HepG2 (cell line): ENCODE data around the gene DNAJB2. TPM values are rescaled to one million over a fixed set of nuclear protein-coding genes. Genes with fewer than 3 reads are reported as not detected.
A peak's percentile ranks its signal among the peaks of the same experiment; 100 is the strongest.

Experiments
- ATAC-seq: fragments of 200-7000 bp; cut with Tn5 transposase; 3 replicates; pipeline ENCODE4 v1.9.1; 2020; ENCODE audit warnings: mild to moderate bottlenecking, moderate library complexity
- BruUV-seq: library from RNA; stranded (reverse); fragments of 400-500 nt; replicated peaks from 2 replicates; lab custom pipeline; 2021; lab: Mats Ljungman, UMichigan
- CTCF ChIA-PET: fragments of 300-600 bp; formaldehyde crosslinking; extraction: SDS; loops from one replicate; lab custom pipeline; 2021; ENCODE audit warnings: low total read pairs, inconsistent platforms, low intra/inter-chr PET ratio; lab: Yijun Ruan, JAX
- POLR2A ChIA-PET: fragments of 350-600 bp; sonication (Branson Sonifier 250); formaldehyde crosslinking; loops from one replicate; lab custom pipeline; 2020; ENCODE audit warnings: antibody characterized with exemption, inconsistent platforms; lab: Yijun Ruan, JAX
- DNase-seq: peaks from one replicate; pipeline ENCODE4 v3.0.0-alpha.2; 2015; ENCODE audit warnings: low spot score
- FAIRE-seq: peaks from 3 replicates; lab custom pipeline; 2011; peaks lifted over from hg19 to GRCh38; lab: Jason Lieb, UNC
- H2AFZ ChIP-seq: one replicate; pipeline ENCODE4 v1.6.1; 2011; ENCODE audit warnings: low read length, inconsistent platforms
- H3K27ac ChIP-seq: fragments of 300-600 bp; 3 replicates; pipeline ENCODE4 v1.8.0; 2011; ENCODE audit warnings: mixed run types, mild to moderate bottlenecking, mixed read lengths, low read length, inconsistent platforms; ENCODE audit not compliant: insufficient read depth; ENCODE audit errors: extremely low read length
- H3K27me3 ChIP-seq, 2 experiments: fragments of 200-600 bp in 1 of 2; 2 replicates in 1 of 2; 3 replicates in 1 of 2; pipeline versions ENCODE4 v1.6.0 to v1.8.0; 2011; ENCODE audit warnings: low read length in 2 of 2, mild to moderate bottlenecking in 2 of 2, moderate library complexity in 2 of 2, inconsistent platforms in 1 of 2; ENCODE audit not compliant: insufficient read depth in 2 of 2, control insufficient read depth in 1 of 2
- H3K36me3 ChIP-seq, 2 experiments: fragments of 200-600 bp in 1 of 2; replicated peaks in 1 of 2; 2 replicates in 1 of 2; 3 replicates in 1 of 2; pipeline versions ENCODE4 v1.5.1 to v1.8.0; 2011; ENCODE audit warnings: low read length in 2 of 2, inconsistent platforms in 1 of 2; ENCODE audit not compliant: insufficient read depth in 2 of 2, control insufficient read depth in 1 of 2
- H3K4me1 ChIP-seq: 2 replicates; pipeline ENCODE4 v1.5.1; 2012; ENCODE audit warnings: low read length, inconsistent platforms; ENCODE audit not compliant: insufficient read depth
- H3K4me2 ChIP-seq: 2 replicates; pipeline ENCODE4 v1.6.0; 2011; ENCODE audit warnings: low read depth, low read length, inconsistent platforms
- H3K4me3 ChIP-seq, 3 experiments: fragments of 200-600 bp in 1 of 3; sonication (generic), shearing (Covaris generic) in 1 of 3; replicated peaks in 1 of 3; 2 replicates each; pipeline ENCODE4 v1.5.1; 2011 to 2016; ENCODE audit warnings: low read length in 3 of 3, inconsistent platforms in 2 of 3, low read depth in 2 of 3, mild to moderate bottlenecking in 2 of 3, control low read depth in 1 of 3, mixed read lengths in 1 of 3; ENCODE audit not compliant: insufficient read depth in 1 of 3
- H3K79me2 ChIP-seq: one replicate; pipeline ENCODE4 v1.6.1; 2011; ENCODE audit warnings: low read length, inconsistent platforms; ENCODE audit not compliant: insufficient read depth
- H3K9ac ChIP-seq: 2 replicates; pipeline ENCODE4 v1.6.0; 2011; ENCODE audit warnings: mild to moderate bottlenecking, low read depth, low read length, inconsistent platforms; ENCODE audit not compliant: insufficient read depth
- H3K9me3 ChIP-seq: 2 replicates; pipeline ENCODE4 v1.5.1; 2012; ENCODE audit warnings: mild to moderate bottlenecking, low read length
- H4K20me1 ChIP-seq: 2 replicates; pipeline ENCODE4 v1.6.0; 2011; ENCODE audit warnings: inconsistent platforms, mild to moderate bottlenecking, low read length, moderate library complexity; ENCODE audit not compliant: insufficient read depth
- AGO2 ChIP-seq: fragments of 200-400 bp; formaldehyde crosslinking; optimal IDR thresholded peaks from 2 replicates; pipeline ENCODE3; 2017; ENCODE audit warnings: mild to moderate bottlenecking, low read depth, low read length, moderate library complexity
- CEBPG ChIP-seq: IDR thresholded peaks from 2 replicates; pipeline ENCODE4 v1.6.1; 2016
- CTCF ChIP-seq: sonication (generic); formaldehyde crosslinking; IDR thresholded peaks from 2 replicates; pipeline ENCODE4 v1.5.0; 2020; ENCODE audit warnings: mild to moderate bottlenecking, missing genetic modification reagents, moderate library complexity
- GMEB2 ChIP-seq: IDR thresholded peaks from 2 replicates; pipeline ENCODE4 v1.6.1; 2016; ENCODE audit warnings: missing biosample characterization, missing genetic modification reagents, low read depth
- NAIF1 ChIP-seq: sonication (generic); formaldehyde crosslinking; IDR thresholded peaks from 2 replicates; pipeline ENCODE4 v1.5.0; 2020; ENCODE audit warnings: mild to moderate bottlenecking, missing genetic modification reagents, borderline replicate concordance
- PHB2 ChIP-seq: fragments of 450-650 bp; IDR thresholded peaks from 2 replicates; pipeline ENCODE4 v1.6.1; 2018; ENCODE audit not compliant: partially characterized antibody
- POLR2AphosphoS5 ChIP-seq: IDR thresholded peaks from 2 replicates; pipeline ENCODE4 v1.6.1; 2012; ENCODE audit warnings: low read depth, low read length
- RARG ChIP-seq: sonication (generic); formaldehyde crosslinking; IDR thresholded peaks from 2 replicates; pipeline ENCODE4 v1.4.0; 2020; ENCODE audit warnings: low read depth, mild to moderate bottlenecking, missing genetic modification reagents
- RBM22 ChIP-seq: fragments of 200-400 bp; formaldehyde crosslinking; optimal IDR thresholded peaks from 2 replicates; pipeline ENCODE3; 2017; ENCODE audit warnings: mild to moderate bottlenecking, low read length, moderate library complexity
- RFXANK ChIP-seq: IDR thresholded peaks from 2 replicates; pipeline ENCODE4 v1.6.1; 2016
- SP1 ChIP-seq, 2 experiments: fragments of 450-650 bp in 1 of 2; sonication (generic) in 1 of 2; formaldehyde crosslinking in 1 of 2; IDR thresholded peaks; 2 replicates each; pipeline versions ENCODE4 v1.4.0 to v1.6.1; 2016 to 2020; ENCODE audit warnings: missing genetic modification reagents in 1 of 2
- ZNF235 ChIP-seq: sonication (generic); formaldehyde crosslinking; IDR thresholded peaks from 2 replicates; pipeline ENCODE4 v1.8.1; 2023; ENCODE audit warnings: mild to moderate bottlenecking, missing genetic modification reagents, borderline replicate concordance
- ZNF274 ChIP-seq: sonication (generic); formaldehyde crosslinking; IDR thresholded peaks from 2 replicates; pipeline ENCODE4 v1.5.1; 2020; ENCODE audit warnings: mild to moderate bottlenecking, missing genetic modification reagents
- ZNF572 ChIP-seq: sonication (generic); formaldehyde crosslinking; IDR thresholded peaks from 2 replicates; pipeline ENCODE4 v1.5.1; 2020; ENCODE audit warnings: mild to moderate bottlenecking, missing genetic modification reagents
- ZNF891 ChIP-seq: sonication (generic); formaldehyde crosslinking; IDR thresholded peaks from 2 replicates; pipeline ENCODE4 v1.5.0; 2020; ENCODE audit warnings: mild to moderate bottlenecking, missing genetic modification reagents
- ZSCAN25 ChIP-seq: sonication (generic); formaldehyde crosslinking; IDR thresholded peaks from 2 replicates; pipeline ENCODE4 v1.8.0; 2022; ENCODE audit warnings: mild to moderate bottlenecking, missing genetic modification reagents
- WGBS: methylation state at CpG from one replicate; pipeline ENCODE4 v1.1.6; 2017; ENCODE audit warnings: low lambda C conversion rate; 5-methylcytosine and 5-hydroxymethylcytosine counted together
- in situ Hi-C: cut with HindIII; loops from 2 replicates; pipeline ENCODE4 v1.10.0; 2017; ENCODE audit warnings: low pct_unique_long_range_greater_than_20kb; ENCODE audit not compliant: extremely low pct_ligation_motif_present
- intact Hi-C: fragments of 100-400 bp; cut with micrococcal nuclease; formaldehyde crosslinking; loops from one replicate; pipeline ENCODE4 v1.10.0; 2022; ENCODE audit not compliant: unreplicated experiment
- polyA plus RNA-seq, 8 experiments: library from polyadenylated mRNA; depleted of rRNA in 3 of 8; stranded (reverse) in 7 of 8; unstranded in 1 of 8; fragments of >200 nt; fragmentation: Illumina TruSeq in 4 of 8; extraction: Trizol in 4 of 8; gene quantifications; 2 replicates each; pipeline versions ENCODE4 v1.2.1 to v1.2.3, GENCODE V29; 2011 to 2016; ENCODE audit warnings: low read depth in 4 of 8, missing spikeins in 1 of 8, mixed read lengths in 1 of 8; ENCODE audit not compliant: insufficient read depth in 1 of 8
- total RNA-seq, 5 experiments: library from RNA; depleted of rRNA; stranded (reverse); fragments of >200 nt; fragmentation: Illumina TruSeq; extraction: Trizol; gene quantifications; 2 replicates each; pipeline ENCODE4 v1.2.3, GENCODE V29; 2016; ENCODE audit warnings: low read depth in 1 of 5
- TF ChIP-seq, protein P1 (sequence below): sonication (generic); formaldehyde crosslinking; IDR thresholded peaks from 2 replicates; pipeline ENCODE4 v1.4.0; 2020; ENCODE audit warnings: missing genetic modification reagents, low read depth, mild to moderate bottlenecking, borderline replicate concordance
- TF ChIP-seq, protein P2 (sequence below): sonication (generic); formaldehyde crosslinking; IDR thresholded peaks from 2 replicates; pipeline ENCODE4 v1.4.0; 2020; ENCODE audit warnings: missing genetic modification reagents

Gene DNAJB2
- total and polyA plus RNA-seq, 2 of the 13 experiments (the other 11 are each of a cell fraction or from before 2014, with no cell fraction given): 21.3 to 31.1 TPM

DNA sequence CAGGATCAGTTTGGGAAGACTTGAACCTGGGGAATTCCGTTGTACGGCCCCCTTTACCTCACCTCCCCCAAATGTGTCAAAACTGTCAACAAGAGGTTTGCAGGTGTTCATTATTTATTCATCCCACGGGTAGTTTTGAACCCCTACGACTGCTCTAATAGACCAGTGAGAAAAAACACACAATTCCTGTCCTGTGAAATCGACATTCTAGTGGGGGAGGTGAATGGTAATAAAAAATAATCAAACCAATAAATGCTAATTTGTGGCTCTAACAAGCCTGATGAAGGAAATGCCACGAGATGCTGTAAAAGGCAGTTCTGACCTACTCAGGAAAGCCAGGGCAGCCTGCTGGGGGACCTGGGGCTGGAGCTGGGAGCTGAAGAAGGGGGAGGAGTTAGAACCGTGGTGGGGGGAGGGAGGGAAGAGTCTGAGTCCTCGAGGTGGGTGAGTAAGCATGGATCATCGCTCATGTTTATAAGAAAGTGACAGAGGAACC lies 463 bp upstream of the DNAJB2 start (continued):
- TF ChIP-seq PHB2 (no peak), NAIF1 (0 out of 2 replicates have a peak, but pooled peaks have one; percentile 15), ZNF235 (no peak), ZNF274 (CRISPR knock-in tag) (peak; percentile 1; the same call in 1 of the 2 replicates)

DNA sequence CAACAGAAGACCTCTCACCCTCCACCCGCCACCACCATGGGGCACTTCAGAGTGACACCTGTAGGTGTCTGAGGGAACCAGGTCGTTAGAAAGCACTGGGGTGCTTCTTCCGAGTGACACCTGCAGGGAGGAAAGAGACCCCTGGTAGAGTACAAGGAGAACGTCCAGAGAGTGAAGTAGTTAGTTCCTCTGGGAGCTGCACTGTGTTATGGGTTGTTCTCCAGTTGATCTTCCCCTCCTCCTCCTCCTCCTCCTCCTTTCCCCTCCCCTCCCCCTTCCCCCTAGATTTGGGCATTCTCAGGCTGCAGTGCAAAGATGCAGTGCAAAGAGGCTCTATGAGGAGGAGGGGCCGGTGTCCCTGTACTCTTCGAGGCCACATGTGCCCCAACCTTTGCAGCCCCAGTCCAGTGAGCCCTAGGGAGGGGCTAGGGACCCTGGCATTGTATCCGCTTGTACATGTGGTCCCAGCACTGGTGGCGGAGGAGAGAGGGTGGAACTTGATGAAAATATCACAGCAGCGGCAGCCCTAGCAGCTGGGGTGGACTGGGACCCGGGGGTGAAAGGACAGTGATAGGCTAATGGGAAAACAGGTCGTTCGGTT lies 850 bp downstream of the DNAJB2 start:
- H3K4me1 ChIP-seq: peaks cover 27% of the 10 kb centered on the region
- ChIA-PET POLR2A (interaction anchor here (1.3 to 3.3 kb wide), 9 partner anchors 10 to 103 kb away, joined by 3 to 70 read pairs (median 19); partner anchors contain the start of genes ABCB6, ANKZF1, ATG9A and CNPPD1), CTCF (interaction anchor here (2.8 kb wide), 1 partner anchor 18 kb away, joined by 28 read pairs; no protein-coding TSS in a partner anchor)
- DNase-seq (no peak), FAIRE-seq (no peak), ATAC-seq (peak; percentile 8)
- BruUV-seq: no TSS peak
- no peaks in the 10 kb centered on the region for H3K79me2 ChIP-seq
- H3K4me3 ChIP-seq: peak overlapping the region; percentile 59 to 77 (median 73)
- intact Hi-C loops: loop anchor here (1.0 kb wide), 2 partner anchors 14 to 31 kb away; no protein-coding TSS in a partner anchor
- no peaks in the 10 kb centered on the region for H4K20me1 ChIP-seq
- WGBS: 77% methylated on average over 12 of the region's 12 CpGs
- in situ Hi-C loops: no loop called here
- peak overlapping the region; percentile 80 for H3K9ac ChIP-seq
- H3K27me3 ChIP-seq: no peaks in the 10 kb centered on the region
- no peak overlapping the region for H2AFZ ChIP-seq
- peak overlapping the region; percentile 96 for H3K4me2 ChIP-seq
- no peaks in the 10 kb centered on the region for H3K9me3 ChIP-seq
- H3K27ac ChIP-seq: peak overlapping the region; percentile 62
- H3K36me3 ChIP-seq: peaks cover 4 to 10% of the 10 kb centered on the region in 2 experiments; a peak in 4 of 5 replicates
- TF ChIP-seq RBM22 (no peak), ZSCAN25 (CRISPR knock-in tag) (no peak), CEBPG (CRISPR knock-in tag) (no peak), RARG (CRISPR knock-in tag) (no peak), RFXANK (CRISPR knock-in tag) (no peak), SP1 (IDR thresholded peaks at IDR 0.05) (no peak), SP1 (CRISPR knock-in tag; IDR thresholded peaks at IDR 0.05) (no peak), AGO2 (no peak), GMEB2 (no peak), ZNF891 (CRISPR knock-in tag) (no peak), CTCF (CRISPR knock-in tag) (peak; percentile 10; the same call in 1 of the 2 replicates), ZNF572 (CRISPR knock-in tag) (0 out of 2 replicates have a peak, but pooled peaks have one; percentile 57), POLR2AphosphoS5 (no peak)
- TF ChIP-seq, protein P1, sequence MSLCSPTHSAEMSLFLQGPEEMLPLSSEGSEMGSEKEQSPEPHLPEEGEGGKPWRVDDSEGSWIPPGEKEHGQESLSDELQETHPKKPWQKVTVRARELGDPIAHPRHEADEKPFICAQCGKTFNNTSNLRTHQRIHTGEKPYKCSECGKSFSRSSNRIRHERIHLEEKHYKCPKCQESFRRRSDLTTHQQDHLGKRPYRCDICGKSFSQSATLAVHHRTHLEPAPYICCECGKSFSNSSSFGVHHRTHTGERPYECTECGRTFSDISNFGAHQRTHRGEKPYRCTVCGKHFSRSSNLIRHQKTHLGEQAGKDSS (CRISPR knock-in tag): no peak
- TF ChIP-seq, protein P2, sequence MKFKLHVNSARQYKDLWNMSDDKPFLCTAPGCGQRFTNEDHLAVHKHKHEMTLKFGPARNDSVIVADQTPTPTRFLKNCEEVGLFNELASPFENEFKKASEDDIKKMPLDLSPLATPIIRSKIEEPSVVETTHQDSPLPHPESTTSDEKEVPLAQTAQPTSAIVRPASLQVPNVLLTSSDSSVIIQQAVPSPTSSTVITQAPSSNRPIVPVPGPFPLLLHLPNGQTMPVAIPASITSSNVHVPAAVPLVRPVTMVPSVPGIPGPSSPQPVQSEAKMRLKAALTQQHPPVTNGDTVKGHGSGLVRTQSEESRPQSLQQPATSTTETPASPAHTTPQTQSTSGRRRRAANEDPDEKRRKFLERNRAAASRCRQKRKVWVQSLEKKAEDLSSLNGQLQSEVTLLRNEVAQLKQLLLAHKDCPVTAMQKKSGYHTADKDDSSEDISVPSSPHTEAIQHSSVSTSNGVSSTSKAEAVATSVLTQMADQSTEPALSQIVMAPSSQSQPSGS (CRISPR knock-in tag): no peak
